IPS-18a (cell line): ENCODE data around the gene ARHGAP26.

Source experiments
- H3K27ac ChIP-seq: one replicate; pipeline ENCODE4 v1.5.1; 2013; ENCODE audit warnings: low read length
- H3K27me3 ChIP-seq: one replicate; pipeline ENCODE4 v1.6.1; 2013; ENCODE audit warnings: mild to moderate bottlenecking, low read length; ENCODE audit not compliant: control insufficient read depth, insufficient read depth
- H3K36me3 ChIP-seq: one replicate; pipeline ENCODE4 v1.6.1; 2013; ENCODE audit warnings: low read depth, low read length; ENCODE audit not compliant: control insufficient read depth
- H3K4me1 ChIP-seq: one replicate; pipeline ENCODE4 v1.6.1; 2013; ENCODE audit warnings: low read depth, low read length; ENCODE audit not compliant: control insufficient read depth
- H3K4me3 ChIP-seq: one replicate; pipeline ENCODE4 v1.5.1; 2013; ENCODE audit warnings: low read length
- H3K9ac ChIP-seq: one replicate; pipeline ENCODE4 v1.6.1; 2013; ENCODE audit warnings: mild to moderate bottlenecking, low read length, moderate library complexity
- H3K9me3 ChIP-seq: one replicate; pipeline ENCODE4 v1.6.1; 2013; ENCODE audit warnings: low read depth, low read length; ENCODE audit not compliant: control insufficient read depth

Gene ARHGAP26

DNA sequence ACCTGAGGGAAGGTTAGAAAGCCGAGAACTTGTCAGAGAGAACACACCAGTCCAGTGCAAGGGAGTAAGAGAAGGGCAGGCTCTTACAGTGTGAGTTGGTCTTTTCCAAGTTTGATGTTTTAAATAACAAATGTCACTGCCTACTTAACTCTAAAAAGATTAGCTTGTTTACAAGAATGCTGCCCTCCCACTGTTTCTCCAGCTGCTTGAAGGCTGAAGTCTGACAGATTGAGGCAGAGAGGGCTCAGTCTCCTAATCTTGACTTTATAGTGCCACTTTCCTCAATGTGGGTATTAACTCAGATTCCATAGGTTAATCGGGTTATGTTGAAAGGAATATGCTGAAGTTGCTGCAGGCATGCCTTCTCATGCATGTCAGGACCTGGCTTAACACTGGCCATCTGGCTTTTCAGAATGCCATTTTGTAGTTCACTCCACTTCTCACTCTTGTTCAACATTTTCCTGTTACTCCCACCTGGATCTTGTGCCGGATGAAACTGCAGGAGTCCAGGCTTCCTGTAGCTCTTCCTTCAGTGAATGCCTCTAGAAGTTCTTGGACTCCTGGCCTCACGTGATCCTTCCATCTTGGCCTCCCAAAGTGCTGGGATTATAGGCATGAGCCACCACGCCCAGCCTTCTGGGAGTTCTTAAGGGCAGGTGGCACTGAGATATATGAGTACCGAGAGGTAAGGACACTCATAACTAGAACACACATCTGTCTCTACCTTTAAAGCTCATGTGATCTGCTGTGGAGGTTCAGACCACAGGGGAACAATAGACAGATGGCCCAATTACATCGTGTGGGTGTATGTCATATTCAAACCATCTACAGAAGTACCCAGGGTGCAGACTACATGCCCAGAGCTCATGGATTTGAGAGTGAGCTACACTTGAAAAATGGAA is 249.7 kb downstream of the ARHGAP26 start:
- H3K36me3 ChIP-seq, result no peaks in the 10 kb centered on the region
- no peak overlapping the region for H3K9ac ChIP-seq
- no peaks in the 10 kb centered on the region for H3K27me3 ChIP-seq
- H3K4me3 ChIP-seq, result no peak overlapping the region
- H3K27ac ChIP-seq, result peak overlapping the region; percentile 16
- H3K9me3 ChIP-seq, result no peaks in the 10 kb centered on the region
- H3K4me1 ChIP-seq, result peaks cover 24% of the 10 kb centered on the region

DNA sequence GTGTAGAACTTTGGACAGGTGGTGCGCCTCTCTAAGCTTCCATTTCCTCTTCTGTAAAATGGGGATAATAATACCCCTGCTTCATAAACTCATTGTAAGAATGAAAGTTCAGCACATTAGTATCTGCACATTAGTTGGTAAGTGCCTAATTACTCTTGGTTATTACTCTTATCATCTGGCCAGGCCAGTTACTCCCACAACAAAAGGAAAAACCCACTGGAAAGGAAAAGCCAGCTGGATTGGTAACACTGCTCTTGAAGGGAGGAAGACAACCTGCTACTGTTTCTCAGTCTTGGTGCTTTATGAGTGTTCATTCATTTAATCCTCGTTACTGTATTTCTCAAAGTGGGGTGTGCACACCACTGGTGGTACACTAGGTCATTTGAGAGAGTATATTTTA is 251.4 kb downstream of the ARHGAP26 start:
- H3K9me3 ChIP-seq, result no peaks in the 10 kb centered on the region
- H3K27ac ChIP-seq, result no peak overlapping the region

DNA sequence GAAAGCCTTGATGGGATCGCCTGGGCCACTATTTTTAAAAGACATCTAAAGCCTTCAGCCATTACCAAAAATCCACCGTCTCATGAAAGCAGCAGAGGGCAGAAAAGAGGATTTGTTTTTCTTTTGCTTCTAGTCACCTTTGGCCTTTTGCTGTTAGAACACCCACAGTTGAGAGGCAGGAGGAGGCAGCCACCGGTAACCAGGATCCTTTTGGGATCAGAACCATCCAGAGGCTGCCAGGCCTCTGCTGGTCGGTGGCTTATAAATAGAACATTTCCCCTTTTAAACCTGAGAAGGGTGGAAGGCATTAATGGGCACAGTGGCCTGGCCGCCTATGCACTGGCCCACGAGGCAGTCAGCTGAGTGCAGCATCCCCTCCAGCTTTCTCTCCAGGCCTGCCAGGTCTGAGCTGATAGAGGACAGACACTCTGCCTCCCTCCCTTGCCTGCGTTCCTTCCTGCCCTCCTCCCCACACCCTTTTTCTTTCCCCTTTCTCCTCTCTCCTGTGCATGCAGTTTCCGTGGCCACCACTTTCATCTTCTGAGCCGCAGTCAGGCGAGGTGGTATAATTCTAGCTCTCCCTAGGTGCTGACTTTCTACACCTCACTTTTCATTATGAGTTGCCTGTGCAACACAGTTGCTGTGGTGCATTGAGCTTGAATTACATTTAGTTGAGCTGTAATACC is 253.4 kb downstream of the ARHGAP26 start:
- H3K9ac ChIP-seq, result no peak overlapping the region
- H3K4me1 ChIP-seq, result peaks cover 21% of the 10 kb centered on the region
- no peak overlapping the region for H3K4me3 ChIP-seq
- H3K9me3 ChIP-seq, result no peaks in the 10 kb centered on the region
- no peak overlapping the region for H3K27ac ChIP-seq
- no peaks in the 10 kb centered on the region for H3K36me3 ChIP-seq
- no peaks in the 10 kb centered on the region for H3K27me3 ChIP-seq

More for the DNA sequence above, 251.4 kb downstream of the ARHGAP26 start:
- no peaks in the 10 kb centered on the region for H3K27me3 ChIP-seq
- no peak overlapping the region for H3K9ac ChIP-seq
- H3K4me3 ChIP-seq, result no peak overlapping the region
- peaks cover 21% of the 10 kb centered on the region for H3K4me1 ChIP-seq
- no peaks in the 10 kb centered on the region for H3K36me3 ChIP-seq

DNA sequence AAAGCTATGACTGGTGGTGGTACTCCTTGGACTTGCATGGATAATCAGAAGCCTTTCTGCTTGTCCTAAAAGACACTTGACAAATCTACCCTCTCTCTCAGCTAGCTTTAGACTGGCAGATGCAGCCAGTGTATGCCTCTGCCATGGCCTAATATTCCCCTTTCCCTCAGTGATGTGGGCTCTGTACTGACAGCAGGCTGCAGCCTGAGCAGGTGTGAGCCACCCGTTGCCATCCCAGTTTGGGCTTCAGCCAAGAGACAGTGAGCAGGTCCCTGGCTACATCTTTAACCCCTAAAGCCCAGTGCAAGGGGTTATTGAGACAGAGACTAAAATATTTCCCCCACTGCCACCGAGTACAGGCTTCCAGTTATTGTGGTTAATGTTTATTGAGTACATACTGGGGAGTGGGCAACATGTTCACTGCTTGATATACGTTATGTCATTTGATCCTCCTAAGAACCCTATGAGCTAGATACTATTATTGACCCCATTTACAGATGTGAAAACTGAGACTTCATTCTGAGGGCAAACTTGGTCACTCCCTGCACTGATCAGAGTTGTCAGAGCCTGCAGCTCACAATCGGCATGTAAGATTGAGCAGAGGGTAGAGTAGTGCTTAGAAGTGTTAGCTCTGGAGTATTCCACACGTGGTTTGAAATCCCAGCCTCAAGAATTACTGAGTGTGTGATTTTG is 254.2 kb downstream of the ARHGAP26 start:
- no peaks in the 10 kb centered on the region for H3K9me3 ChIP-seq
- H3K27ac ChIP-seq, result no peak overlapping the region
- no peaks in the 10 kb centered on the region for H3K27me3 ChIP-seq
- no peak overlapping the region for H3K4me3 ChIP-seq
- H3K36me3 ChIP-seq, result no peaks in the 10 kb centered on the region
- peaks cover 14% of the 10 kb centered on the region for H3K4me1 ChIP-seq
- H3K9ac ChIP-seq, result no peak overlapping the region

DNA sequence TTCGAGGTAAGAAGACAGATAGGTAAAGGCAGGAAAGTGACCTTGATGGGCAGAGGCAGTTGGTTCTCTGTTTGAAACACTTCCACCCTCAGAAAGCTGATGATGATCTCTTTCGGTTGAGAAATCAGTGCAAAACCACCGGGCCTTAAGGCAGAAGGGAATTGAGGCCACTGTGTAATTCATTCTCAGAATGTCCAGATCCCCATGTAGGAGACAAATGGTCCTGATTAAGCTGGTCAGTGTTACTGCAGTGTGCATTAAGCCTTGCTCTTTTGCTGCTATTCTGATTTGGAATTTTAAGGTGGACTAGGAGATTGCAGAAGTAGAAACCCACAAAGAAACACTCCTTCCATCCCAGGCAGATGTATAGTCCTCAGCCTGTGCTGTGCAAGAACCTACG is 255.2 kb downstream of the ARHGAP26 start:
- Histone ChIP-seq H3K27ac (no peak overlapping the region), H3K9me3 (no peaks in the 10 kb centered on the region), H3K27me3 (no peaks in the 10 kb centered on the region), H3K4me1 (peaks cover 6% of the 10 kb centered on the region), H3K36me3 (no peaks in the 10 kb centered on the region), H3K9ac (no peak overlapping the region), H3K4me3 (no peak overlapping the region)

DNA sequence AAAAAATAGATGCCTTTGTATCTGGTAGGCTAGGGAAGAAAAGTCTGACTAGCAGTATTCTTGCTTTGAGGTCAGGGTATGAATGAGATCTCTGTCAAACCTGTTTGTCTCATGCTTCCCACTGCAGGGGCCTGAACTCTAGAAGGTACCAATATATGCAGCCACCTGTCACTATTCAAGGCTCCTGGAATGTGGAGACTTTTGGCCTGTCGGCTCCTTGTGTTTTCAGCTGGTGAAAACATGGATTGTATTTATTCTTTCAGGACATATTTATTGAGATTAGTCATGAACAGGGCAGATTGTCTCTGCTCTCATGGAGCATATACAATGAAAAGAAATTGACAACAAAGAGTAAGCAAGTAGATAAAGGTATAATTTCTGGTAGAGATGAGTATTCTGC is 255.8 kb downstream of the ARHGAP26 start:
- Histone ChIP-seq H3K4me1 (peaks cover 6% of the 10 kb centered on the region), H3K27me3 (no peaks in the 10 kb centered on the region), H3K9me3 (no peaks in the 10 kb centered on the region), H3K4me3 (no peak overlapping the region), H3K9ac (no peak overlapping the region), H3K27ac (no peak overlapping the region), H3K36me3 (no peaks in the 10 kb centered on the region)

DNA sequence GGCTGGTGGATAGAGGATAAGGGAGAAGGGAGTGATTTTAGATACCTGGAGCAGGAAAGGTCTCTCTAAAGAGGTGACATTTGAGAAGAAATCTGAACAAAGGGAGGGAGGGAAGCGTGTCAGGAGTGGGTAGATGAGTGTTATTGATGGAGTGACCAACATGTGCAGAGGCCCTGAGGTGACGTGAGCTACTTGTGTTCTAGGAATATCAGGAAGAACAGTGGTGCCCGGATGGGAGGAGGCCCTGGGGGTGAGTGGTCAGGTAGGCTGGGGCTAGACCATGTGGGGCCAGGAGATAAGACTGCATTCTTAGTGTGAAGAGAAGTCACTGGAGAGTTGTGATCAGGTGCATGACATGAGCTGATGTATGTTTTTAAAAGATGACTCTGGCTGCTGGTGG is 256.2 kb downstream of the ARHGAP26 start:
- no peaks in the 10 kb centered on the region for H3K36me3 ChIP-seq
- H3K4me1 ChIP-seq, result peaks cover 6% of the 10 kb centered on the region
- no peaks in the 10 kb centered on the region for H3K27me3 ChIP-seq
- H3K9me3 ChIP-seq, result no peaks in the 10 kb centered on the region
- H3K4me3 ChIP-seq, result no peak overlapping the region
- no peak overlapping the region for H3K9ac ChIP-seq
- H3K27ac ChIP-seq, result no peak overlapping the region

DNA sequence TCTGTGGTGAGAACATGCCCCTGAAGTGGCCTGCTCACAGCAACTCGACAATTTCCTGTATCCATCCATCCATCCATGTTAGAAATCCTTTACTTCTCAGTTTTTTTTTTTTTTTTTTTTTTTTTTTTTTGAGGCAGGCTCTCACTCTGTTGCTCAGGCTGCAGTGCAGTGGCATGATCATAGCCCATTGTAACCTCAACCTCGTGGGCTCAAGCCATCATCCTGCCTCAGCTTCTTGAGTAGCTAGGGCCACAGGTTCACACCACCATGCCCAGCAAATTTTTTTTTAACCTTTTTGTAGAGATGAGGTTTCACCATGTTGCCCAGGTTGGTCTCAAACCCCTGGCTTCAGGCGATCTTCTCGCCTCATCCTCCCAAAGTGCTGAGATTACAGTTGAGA is 259.1 kb downstream of the ARHGAP26 start:
- H3K4me3 ChIP-seq, result no peak overlapping the region
- peaks cover 14% of the 10 kb centered on the region for H3K4me1 ChIP-seq
- no peak overlapping the region for H3K9ac ChIP-seq
- H3K27ac ChIP-seq, result no peak overlapping the region
- H3K36me3 ChIP-seq, result no peaks in the 10 kb centered on the region
- H3K9me3 ChIP-seq, result no peaks in the 10 kb centered on the region
- no peaks in the 10 kb centered on the region for H3K27me3 ChIP-seq

DNA sequence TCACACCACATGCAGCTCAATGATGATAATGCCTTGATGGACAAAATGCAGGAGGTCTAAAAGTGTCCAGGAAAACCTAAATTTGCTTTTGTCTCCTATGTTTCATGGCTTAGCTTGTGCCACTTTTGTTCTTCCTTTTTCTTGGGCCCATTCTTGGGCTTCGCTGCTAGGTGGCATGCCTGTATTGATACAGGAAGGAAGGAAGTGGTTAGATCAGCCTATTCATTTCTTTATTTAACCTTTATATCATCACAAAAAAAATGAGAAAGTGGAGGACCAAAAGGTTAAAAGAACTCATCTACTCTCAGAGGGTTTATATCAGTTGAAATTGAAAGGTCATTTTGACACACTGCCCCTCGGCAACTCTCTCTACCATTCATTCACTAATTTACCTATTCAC is 260.2 kb downstream of the ARHGAP26 start:
- H3K4me3 ChIP-seq, result no peak overlapping the region
- H3K9me3 ChIP-seq, result no peaks in the 10 kb centered on the region
- no peak overlapping the region for H3K9ac ChIP-seq
- no peaks in the 10 kb centered on the region for H3K36me3 ChIP-seq
- H3K4me1 ChIP-seq, result peaks cover 14% of the 10 kb centered on the region
- no peak overlapping the region for H3K27ac ChIP-seq
- H3K27me3 ChIP-seq, result no peaks in the 10 kb centered on the region

DNA sequence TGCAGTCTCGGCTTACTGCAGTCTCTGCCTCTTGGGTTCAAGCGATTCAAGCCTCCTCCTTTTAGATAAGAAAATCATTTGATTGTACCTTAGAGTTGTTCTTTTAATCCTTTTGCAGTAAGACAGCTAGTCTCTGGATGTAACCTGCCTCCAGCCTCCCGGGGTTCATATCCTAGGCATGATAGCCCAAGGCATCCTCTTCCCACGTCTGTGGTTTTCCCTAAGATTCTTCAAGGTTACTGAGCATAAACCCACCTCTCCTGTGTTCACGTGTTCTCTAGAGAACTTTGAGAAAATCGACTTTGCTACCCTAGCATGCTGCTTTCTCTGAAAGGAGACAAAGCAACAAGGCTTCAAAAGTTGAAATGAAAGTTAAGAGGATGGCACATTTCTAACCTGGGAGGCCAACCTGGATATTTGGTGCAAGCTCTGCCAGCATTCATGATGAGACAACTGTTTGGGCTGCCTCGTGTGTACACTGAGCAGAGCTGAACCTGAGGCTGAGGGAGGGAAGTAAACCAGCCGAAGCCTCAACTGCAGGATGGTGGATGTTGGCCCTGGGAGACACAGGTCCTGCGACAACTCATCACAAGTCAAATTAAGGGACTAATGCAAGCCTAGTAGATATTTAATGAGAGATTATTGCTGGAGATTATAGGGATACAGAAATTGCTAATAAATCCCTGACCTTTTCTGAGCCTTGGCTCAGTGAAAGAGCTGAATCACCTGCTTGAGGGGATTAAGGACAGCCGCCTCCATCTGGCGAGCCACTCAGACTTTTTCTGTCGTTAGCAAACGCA is 261.8 kb downstream of the ARHGAP26 start:
- Histone ChIP-seq H3K9me3 (no peaks in the 10 kb centered on the region), H3K9ac (no peak overlapping the region), H3K36me3 (no peaks in the 10 kb centered on the region), H3K4me3 (no peak overlapping the region), H3K27me3 (no peaks in the 10 kb centered on the region), H3K4me1 (peaks cover 25% of the 10 kb centered on the region), H3K27ac (no peak overlapping the region)

DNA sequence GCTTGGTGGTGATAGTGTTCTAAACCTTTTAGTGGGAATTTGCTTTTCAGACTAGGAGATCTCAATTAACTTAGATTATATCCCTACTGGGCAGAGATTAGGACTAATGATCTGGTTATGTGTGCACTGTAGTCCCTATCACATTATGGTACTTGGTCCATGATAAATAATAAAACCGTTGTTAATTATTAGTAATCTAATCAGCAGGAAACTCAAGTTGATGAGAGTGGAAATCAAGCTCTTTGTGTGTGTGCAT is 262.3 kb downstream of the ARHGAP26 start:
- H3K4me1 ChIP-seq, result peaks cover 30% of the 10 kb centered on the region

More for the DNA sequence above, 262.3 kb downstream of the ARHGAP26 start:
- no peak overlapping the region for H3K9ac ChIP-seq
- no peak overlapping the region for H3K4me3 ChIP-seq
- H3K27ac ChIP-seq, result no peak overlapping the region
- H3K9me3 ChIP-seq, result no peaks in the 10 kb centered on the region
- H3K36me3 ChIP-seq, result no peaks in the 10 kb centered on the region
- H3K27me3 ChIP-seq, result no peaks in the 10 kb centered on the region
